WTC11 (cell line): Measurements from ENCODE around the gene PROZ.

Source experiments
- CREM ChIP-seq: sonication (generic); formaldehyde crosslinking; IDR thresholded peaks from 2 replicates; pipeline ENCODE4 v1.8.1; 2022; ENCODE audit warnings: mild to moderate bottlenecking, missing genetic modification reagents, moderate library complexity
- CTCF ChIP-seq: fragments of 200-600 bp; IDR thresholded peaks from 2 replicates; pipeline ENCODE4 v1.8.0; 2022; ENCODE audit warnings: antibody characterized with exemption
- IRF2 ChIP-seq: sonication (generic); formaldehyde crosslinking; IDR thresholded peaks from 2 replicates; pipeline ENCODE4 v1.8.0; 2022; ENCODE audit warnings: low read depth, missing genetic modification reagents, borderline replicate concordance
- JUN ChIP-seq: sonication (generic); formaldehyde crosslinking; IDR thresholded peaks from 2 replicates; pipeline ENCODE4 v1.8.0; 2023; ENCODE audit warnings: mild to moderate bottlenecking, missing genetic modification reagents
- NFYB ChIP-seq: sonication (generic); formaldehyde crosslinking; conservative IDR thresholded peaks from 2 replicates; pipeline ENCODE4 v1.8.0; 2022; ENCODE audit warnings: low read depth, missing genetic modification reagents
- PRDM15 ChIP-seq: sonication (generic); formaldehyde crosslinking; IDR thresholded peaks from 2 replicates; pipeline ENCODE4 v1.8.0; 2022; ENCODE audit warnings: missing genetic modification reagents
- RELA ChIP-seq: sonication (generic); formaldehyde crosslinking; IDR thresholded peaks from 2 replicates; pipeline ENCODE4 v1.8.1; 2022; ENCODE audit warnings: missing genetic modification reagents, mild to moderate bottlenecking, borderline replicate concordance
- TCF7 ChIP-seq: sonication (generic); formaldehyde crosslinking; IDR thresholded peaks from 2 replicates; pipeline ENCODE4 v1.8.0; 2022; ENCODE audit warnings: mild to moderate bottlenecking, low read depth, missing genetic modification reagents, moderate library complexity
- USF2 ChIP-seq: sonication (generic); formaldehyde crosslinking; IDR thresholded peaks from 2 replicates; pipeline ENCODE4 v1.8.1; 2023; ENCODE audit warnings: mild to moderate bottlenecking, missing genetic modification reagents, moderate library complexity
- ZBTB43 ChIP-seq: sonication (generic); formaldehyde crosslinking; IDR thresholded peaks from 2 replicates; pipeline ENCODE4 v1.8.1; 2023; ENCODE audit warnings: mild to moderate bottlenecking, missing genetic modification reagents
- ZNF232 ChIP-seq: sonication (generic); formaldehyde crosslinking; IDR thresholded peaks from 2 replicates; pipeline ENCODE4 v1.8.0; 2022; ENCODE audit warnings: mild to moderate bottlenecking, missing genetic modification reagents

GRCh38 chr13:113129921-113130750, 28.3 kb upstream of the PROZ start:
- TF ChIP-seq CTCF: no peak
- no peak for TF ChIP-seq CREM (CRISPR knock-in tag)
- no peak for TF ChIP-seq IRF2
- no peak for TF ChIP-seq PRDM15 (CRISPR knock-in tag)
- TF ChIP-seq ZNF232 (CRISPR knock-in tag): no peak
- no peak for TF ChIP-seq USF2
- no peak for TF ChIP-seq JUN
- no peak for TF ChIP-seq NFYB (CRISPR knock-in tag)
- no peak for TF ChIP-seq RELA (CRISPR knock-in tag)
- TF ChIP-seq TCF7 (CRISPR knock-in tag): no peak
- TF ChIP-seq ZBTB43 (CRISPR knock-in tag): no peak
